HG02852 (cell line): ENCODE measurements around the gene EXTL1.

Experiments used
- ATAC-seq: cut with Tn5 transposase; IDR thresholded peaks from one replicate; pipeline ENCODE4 v1.9.1; 2021; ENCODE audit warnings: mild to moderate bottlenecking, moderate library complexity; ENCODE audit not compliant: unreplicated experiment

The EXTL1 gene

GRCh38 chr1:26069941-26070295, 48.3 kb downstream of the EXTL1 start:
- ATAC-seq = no peak

- ATAC-seq = no peak
These were observed 48.9 kb downstream of the EXTL1 start for GRCh38 chr1:26070296-26070962.

GRCh38 chr1:26070963-26071342, 49.4 kb downstream of the EXTL1 start:
- no peak for ATAC-seq

DNA sequence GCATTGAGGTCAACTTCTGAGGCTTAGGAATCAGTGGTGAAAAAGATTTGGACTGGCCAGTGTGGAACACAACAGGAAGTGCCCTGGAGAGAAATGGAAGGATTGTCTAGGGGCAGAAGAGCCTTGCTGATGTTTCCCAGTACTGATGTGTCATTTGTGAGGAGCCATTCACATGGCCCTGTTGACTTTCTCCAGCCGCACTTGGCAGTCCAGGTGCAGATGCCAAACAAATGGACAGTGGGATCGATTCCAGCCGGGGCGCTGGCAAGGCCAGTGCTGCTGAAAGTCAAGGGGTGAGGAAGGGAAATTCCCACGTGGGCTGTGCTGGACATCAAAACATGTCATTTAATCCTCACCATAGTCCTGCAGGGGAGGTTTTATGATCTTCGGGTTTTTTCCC, 50.7 kb downstream of the EXTL1 start:
- no peak for ATAC-seq

- no peak for ATAC-seq
These were observed 54.0 kb downstream of the EXTL1 start for GRCh38 chr1:26075421-26076144.

- no peak for ATAC-seq
These were observed 55.9 kb downstream of the EXTL1 start for GRCh38 chr1:26077524-26077923.

DNA sequence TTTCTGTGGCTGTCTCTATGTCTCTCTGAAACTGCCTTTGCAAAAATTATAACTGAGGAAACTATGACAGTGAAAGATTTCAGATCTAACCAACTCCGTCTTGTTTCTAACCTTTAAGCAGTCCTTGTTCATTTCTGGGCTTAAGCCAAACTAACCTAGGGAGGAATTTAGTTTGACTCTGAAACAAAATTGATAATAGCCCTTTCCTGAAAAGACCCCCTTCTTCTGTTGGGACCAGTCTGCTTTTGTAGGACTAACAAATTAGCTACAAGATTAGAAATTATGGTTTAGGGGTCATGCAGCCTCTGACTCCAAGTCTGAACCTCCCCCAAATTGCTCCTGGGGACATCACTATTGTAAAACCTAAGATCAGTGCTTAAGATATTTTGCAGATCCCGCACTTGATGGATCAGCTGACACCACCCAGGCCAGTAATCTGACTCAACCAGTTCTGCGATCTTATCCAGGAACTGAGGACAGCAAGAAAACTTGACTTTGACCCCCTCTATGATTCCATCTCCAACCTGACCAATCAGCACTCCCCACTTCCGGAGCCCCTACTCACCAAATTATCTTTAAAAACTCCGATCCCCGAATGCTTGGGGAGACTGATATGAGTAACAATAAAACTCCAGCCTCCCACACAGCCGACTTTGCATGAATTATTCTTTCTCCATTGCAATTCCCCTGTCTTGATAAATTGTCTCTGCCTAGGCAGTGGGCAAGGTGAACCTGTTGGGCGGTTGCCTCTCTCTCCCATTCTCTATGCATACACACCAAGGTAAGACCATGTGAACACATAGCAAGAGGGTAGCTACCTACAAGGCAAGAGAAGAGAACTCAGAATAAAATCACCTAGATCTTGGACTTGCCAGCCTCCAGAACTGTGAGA, 57.0 kb downstream of the EXTL1 start:
- no peak for ATAC-seq

- no peak for ATAC-seq
These were observed 57.6 kb downstream of the EXTL1 start for GRCh38 chr1:26079178-26079563.

GRCh38 chr1:26079960-26080814, 58.6 kb downstream of the EXTL1 start:
- ATAC-seq = no peak

- no peak for ATAC-seq
These were observed 59.9 kb downstream of the EXTL1 start for GRCh38 chr1:26081267-26082019.

GRCh38 chr1:26082020-26082350, 60.4 kb downstream of the EXTL1 start:
- ATAC-seq = no peak

DNA sequence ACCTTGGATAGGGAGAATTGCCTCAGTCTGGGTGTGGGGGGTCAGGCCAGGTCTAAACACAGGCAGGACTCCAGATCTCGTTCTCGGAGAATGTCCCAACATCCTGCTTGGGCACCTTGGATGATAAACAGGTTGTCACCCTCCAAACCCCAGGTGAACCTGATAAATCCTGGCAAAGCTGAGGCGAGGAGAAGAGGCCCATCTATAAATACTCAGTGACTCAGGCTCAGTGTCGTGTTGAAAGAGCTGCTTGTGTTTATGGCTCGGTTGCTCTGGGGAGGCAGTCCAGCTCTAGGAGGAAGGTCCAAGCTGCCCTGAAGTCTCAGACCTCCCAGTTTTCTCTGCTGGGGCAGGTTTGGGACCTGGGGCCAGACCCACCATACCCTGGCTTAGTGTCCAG, 61.6 kb downstream of the EXTL1 start:
- no peak for ATAC-seq

- no peak for ATAC-seq
These were observed 62.6 kb downstream of the EXTL1 start for GRCh38 chr1:26084091-26084561.

DNA sequence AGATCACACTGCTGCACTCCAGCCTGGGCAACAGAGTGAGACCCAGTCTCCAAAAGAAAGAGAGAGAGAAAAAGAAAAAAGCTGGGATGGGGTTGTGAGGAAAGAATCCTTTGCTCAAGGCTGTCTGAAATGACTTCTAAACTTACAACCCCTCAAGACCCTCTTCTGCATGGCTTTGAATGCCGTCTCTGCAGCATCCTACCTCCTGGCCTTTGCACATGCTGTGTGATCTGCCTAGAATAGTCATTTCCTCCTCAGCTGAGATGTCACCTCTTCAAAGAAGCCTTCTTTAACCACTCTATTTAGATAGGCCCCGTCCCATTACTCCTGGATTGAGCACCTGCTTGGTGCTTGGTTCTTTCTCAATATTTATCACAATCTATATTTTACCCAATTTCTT, 63.3 kb downstream of the EXTL1 start:
- no peak for ATAC-seq
